ENCODE results near the gene CIPC. TPM values are rescaled to one million over a fixed set of nuclear protein-coding genes. Genes with fewer than 3 reads are reported as not detected.

The CIPC gene, protein sequence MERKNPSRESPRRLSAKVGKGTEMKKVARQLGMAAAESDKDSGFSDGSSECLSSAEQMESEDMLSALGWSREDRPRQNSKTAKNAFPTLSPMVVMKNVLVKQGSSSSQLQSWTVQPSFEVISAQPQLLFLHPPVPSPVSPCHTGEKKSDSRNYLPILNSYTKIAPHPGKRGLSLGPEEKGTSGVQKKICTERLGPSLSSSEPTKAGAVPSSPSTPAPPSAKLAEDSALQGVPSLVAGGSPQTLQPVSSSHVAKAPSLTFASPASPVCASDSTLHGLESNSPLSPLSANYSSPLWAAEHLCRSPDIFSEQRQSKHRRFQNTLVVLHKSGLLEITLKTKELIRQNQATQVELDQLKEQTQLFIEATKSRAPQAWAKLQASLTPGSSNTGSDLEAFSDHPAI
- 50.9 and 53.3 TPM in 2 replicates for total RNA-seq (2014; rRNA removed; shearing (Covaris generic))
- 24.1 and 36.2 TPM in 2 replicates for polyA plus RNA-seq (2015; cell fraction: cytosol; rRNA removed)
- polyA plus RNA-seq (2015; cell fraction: nucleus; rRNA removed): 26.4 and 26.5 TPM in 2 replicates

DNA sequence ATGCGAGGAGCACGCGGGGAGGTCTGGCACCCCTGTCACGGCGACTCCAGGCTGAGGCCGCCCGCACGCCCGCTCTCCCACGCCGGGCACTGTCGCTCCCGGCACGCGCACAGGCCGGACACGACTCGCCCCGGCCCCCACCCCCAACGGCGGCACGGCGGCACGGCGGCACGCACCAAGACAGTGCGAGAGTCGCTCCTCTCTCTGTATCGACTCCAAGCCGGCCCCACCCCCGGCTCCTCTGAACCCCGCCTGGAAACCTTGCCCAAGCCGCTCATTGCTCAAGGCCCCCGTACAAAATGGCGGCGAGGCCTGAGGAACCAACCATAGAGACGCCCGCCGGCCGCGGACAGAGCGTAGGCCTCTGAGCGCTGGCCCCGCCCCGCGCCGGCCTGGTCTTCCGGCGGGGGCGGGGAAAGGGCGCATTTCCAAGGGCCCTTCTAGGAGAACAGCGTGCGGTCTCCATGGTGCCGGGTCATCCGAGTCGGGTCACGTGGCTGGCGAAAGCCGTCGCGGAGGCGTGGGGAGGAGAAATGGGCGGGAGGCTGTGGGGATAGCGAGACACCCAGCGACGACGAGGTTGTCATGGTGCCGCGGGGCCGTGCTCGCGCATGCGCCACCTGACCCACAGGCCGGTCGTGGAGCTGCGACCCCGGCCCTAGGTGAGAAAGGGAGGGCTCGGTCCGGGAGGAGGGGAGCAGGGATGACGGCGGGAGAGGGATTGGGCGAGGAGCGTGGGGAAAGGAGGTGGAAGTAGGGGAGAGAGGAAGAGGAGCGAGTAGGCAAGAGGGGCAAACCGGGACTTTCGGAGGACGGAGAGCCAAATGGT, at the start of gene CIPC:
Gene CIPC, plus strand, starts transcription at position 559 of the 829 bp plus-strand sequence. CDS start 7,451 bp downstream, outside the sequence.
- peak; percentile 97 for DNase-seq (ENCODE audit: low read depth, low spot score)
- in situ Hi-C loops (cut with HindIII; ENCODE audit: low pct_unique_long_range_greater_than_20kb, low sequenced_read_pairs): no loop called here

DNA sequence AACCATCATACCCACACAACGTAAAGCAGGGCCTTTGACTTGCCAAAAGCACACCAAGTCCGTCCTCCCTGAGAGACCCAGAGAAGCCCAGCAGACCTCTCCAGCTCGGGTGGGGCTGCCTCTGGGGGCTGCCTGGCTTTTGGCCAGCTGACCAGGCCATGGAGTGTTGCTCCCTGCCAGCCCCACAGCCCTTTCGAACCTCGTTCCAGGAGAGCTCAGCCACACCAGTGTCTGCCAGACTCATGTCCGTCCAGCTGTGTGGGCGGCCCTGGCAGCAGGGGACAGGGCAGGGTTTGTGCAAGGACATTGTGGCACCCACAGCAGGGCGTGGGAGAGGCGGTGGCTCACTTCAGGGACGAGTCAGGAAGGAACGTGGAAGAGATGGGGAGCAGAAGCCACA, 46.9 kb upstream of the CIPC start:
- in situ Hi-C loops (cut with HindIII; ENCODE audit: low pct_unique_long_range_greater_than_20kb, low sequenced_read_pairs): no loop called here
- DNase-seq (ENCODE audit: low read depth, low spot score): no peak

DNA sequence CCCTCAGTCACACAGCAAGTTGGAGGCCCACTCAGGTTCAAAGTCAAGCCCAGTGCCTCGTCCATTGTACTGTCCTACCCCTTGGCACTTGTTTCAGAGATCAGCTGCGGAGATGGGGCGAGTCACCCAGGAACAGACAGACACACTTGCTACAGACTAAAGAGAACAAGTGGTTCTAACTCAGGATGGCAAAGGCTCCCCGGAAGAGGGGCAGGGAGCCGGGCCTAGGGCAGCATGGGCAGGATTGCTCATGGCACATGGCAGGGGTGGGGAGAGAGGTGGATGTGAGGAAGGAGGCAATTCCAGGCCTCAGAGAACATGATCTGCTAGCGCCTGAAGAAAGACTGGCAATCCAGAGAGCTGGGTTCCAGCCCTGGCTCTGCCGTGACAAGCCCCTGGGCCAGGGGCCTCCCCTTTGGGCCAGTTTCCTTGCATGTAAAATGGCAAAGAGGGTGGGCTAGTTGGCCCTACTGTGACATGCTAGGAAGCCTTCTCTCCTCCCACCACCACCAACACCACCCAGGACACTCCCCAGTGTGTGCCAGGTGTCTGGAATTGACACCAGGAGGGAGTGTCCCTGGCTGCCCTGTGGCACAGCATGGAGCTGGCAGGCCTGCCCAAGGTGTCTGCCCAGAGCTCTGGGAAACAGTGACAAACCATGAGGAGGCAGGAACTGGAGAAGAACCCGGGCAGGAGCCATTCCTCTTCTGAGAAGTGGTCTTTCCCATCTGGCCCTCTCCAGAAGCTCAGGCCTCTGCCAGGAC, 45.6 kb upstream of the CIPC start:
- in situ Hi-C loops (cut with HindIII; ENCODE audit: low pct_unique_long_range_greater_than_20kb, low sequenced_read_pairs): no loop called here
- no peak for DNase-seq (ENCODE audit: low read depth, low spot score)

DNA sequence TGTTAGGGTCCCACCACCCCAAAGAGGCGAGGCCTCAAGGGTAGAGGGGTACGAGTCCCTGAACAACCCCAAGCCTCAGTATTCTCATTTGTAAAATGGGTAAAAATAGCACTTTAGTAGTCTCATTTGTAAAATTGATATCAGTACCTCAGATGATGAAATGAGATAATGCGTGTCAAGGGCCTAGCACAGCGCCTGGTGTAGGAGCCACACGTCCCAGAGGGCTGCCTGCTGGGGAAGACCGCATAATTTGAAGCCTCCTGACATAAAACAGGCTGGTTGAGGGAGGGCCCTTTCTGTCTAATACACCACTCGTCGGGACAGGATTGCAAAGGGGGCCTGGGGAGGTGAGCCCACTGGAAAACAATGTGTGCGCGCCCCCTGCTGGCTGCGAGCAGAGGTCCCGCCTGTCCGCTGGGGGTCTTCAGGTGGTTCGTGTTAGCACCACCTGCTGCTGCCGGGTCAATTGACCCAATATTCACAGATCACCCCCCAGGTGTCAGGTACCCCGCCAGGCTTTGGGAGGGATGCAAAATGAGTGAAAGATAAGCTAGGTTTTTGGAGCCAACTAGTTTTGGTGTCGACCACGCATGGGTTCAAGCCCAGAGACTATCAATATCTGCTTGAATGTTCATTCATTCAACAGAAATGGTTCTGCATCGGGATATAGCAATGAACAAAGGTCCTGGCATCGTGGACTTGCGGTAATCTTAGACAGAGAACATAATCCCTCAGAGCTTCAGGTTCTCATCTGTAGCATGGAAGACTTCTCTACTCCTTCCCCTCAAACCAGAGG, 44.8 kb upstream of the CIPC start:
- peak; percentile 76 for DNase-seq (ENCODE audit: low read depth, low spot score)
- in situ Hi-C loops (cut with HindIII; ENCODE audit: low pct_unique_long_range_greater_than_20kb, low sequenced_read_pairs): no loop called here

DNA sequence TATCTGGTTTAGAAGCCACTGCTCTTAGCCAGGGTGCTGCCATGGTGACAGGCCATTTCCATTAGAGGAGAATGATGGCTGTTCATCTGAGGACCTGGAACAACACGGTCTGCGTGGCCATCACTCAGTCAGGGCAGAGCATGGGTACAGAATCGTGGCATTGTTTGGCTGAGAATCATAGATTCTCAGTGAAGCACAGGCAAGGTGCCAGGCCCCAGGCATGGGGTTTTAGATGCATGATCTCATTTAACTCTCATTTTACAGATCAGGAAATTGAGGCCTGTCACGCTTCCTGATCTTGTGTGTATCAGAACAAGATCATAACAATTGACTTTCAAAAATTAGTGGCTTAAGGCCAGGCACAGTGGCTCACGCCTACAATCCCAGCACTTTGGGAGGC, 42.8 kb upstream of the CIPC start:
- DNase-seq (ENCODE audit: low read depth, low spot score): peak; percentile 43
- in situ Hi-C loops (cut with HindIII; ENCODE audit: low pct_unique_long_range_greater_than_20kb, low sequenced_read_pairs): no loop called here

DNA sequence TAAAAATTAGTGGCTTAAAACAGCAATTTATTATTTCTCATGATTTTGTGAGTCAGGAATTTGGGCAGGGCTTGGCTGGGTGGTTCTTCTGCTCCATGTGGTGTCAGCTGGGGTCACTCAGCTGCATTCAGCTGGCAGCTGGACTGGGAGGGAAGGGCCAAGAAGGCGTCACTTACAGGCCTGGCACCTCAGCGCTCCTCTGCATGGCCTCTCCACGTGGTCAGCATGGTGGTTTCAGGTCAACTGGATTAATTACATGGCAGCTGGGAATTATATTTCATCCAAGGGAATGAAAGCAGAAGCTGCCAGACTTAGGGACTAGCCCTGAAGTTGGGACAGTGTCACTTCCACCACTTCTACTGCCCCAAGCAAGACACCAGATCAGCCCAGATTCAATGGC, 42.1 kb upstream of the CIPC start:
- in situ Hi-C loops (cut with HindIII; ENCODE audit: low pct_unique_long_range_greater_than_20kb, low sequenced_read_pairs): no loop called here
- DNase-seq (ENCODE audit: low read depth, low spot score): no peak

DNA sequence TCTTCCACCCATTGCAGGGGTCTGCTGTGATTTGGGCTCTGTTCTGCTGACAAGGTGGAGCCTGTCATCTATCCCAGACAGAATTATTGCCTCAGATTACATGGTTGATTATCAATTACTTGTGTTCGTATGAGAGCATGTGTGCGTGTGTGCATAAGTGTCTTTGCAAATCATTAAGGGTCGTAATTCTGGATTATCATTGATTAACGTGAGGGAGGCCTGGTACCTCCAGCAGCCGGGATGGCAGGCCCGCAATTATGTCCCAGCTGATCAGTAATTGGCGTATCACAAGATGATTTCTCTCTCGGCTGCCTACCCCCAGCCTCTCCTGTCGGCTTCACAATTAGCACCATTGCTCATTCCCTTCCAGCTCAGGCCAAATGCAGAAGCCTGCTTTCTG, 39.9 kb upstream of the CIPC start:
- no peak for DNase-seq (ENCODE audit: low read depth, low spot score)
- in situ Hi-C loops (cut with HindIII; ENCODE audit: low pct_unique_long_range_greater_than_20kb, low sequenced_read_pairs): no loop called here

DNA sequence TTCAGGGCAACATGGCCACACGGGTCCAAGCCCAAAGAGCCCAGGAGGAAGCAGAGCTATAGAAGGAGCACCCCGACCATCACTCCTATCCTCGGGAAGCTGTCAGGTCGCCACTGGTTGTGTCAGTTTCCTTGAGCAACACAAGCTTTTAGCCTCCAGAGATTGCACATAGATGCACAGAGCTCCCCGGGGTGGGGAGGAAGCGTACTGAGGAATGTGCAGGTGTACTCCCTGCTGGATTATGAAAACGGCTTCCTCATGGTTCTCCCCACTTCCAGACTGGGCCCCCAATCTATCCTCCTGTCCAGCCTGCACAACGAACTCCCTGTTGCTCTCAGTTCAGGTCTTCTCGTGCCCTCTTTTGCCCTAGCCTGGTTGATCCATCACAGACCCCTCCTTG, 39.3 kb upstream of the CIPC start:
- DNase-seq (ENCODE audit: low read depth, low spot score): no peak
- in situ Hi-C loops (cut with HindIII; ENCODE audit: low pct_unique_long_range_greater_than_20kb, low sequenced_read_pairs): no loop called here

DNA sequence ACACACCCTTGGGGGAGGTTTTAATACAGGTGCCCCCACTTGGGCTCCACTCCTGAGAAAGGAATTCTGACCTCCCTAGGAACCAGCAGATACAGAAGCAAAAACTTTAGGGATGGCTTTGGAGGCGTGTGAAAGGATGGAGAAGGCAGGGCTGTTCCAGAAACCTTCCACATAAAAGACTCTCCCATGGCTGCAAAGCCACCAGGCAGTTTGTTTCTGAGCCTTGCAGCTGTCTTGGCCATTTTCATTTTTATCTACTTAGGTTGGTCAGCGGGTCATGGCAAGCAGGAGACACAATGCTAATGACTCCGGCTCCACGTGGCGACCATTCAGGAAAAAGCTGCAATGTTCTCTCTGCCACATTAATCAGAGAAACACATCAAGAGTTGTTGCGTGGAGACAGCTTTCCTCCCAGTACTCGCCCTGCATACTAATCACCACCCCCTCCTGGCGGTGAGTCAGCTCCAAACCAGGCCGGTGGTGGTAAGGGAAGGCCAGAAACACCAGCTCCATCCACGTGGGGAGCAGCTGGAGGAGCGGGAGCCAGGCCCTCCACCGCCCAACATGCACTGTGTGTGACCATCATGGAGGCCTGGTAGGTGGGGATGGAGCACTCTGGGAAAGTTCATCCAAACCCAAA, 38.7 kb upstream of the CIPC start:
- in situ Hi-C loops (cut with HindIII; ENCODE audit: low pct_unique_long_range_greater_than_20kb, low sequenced_read_pairs): no loop called here

DNA sequence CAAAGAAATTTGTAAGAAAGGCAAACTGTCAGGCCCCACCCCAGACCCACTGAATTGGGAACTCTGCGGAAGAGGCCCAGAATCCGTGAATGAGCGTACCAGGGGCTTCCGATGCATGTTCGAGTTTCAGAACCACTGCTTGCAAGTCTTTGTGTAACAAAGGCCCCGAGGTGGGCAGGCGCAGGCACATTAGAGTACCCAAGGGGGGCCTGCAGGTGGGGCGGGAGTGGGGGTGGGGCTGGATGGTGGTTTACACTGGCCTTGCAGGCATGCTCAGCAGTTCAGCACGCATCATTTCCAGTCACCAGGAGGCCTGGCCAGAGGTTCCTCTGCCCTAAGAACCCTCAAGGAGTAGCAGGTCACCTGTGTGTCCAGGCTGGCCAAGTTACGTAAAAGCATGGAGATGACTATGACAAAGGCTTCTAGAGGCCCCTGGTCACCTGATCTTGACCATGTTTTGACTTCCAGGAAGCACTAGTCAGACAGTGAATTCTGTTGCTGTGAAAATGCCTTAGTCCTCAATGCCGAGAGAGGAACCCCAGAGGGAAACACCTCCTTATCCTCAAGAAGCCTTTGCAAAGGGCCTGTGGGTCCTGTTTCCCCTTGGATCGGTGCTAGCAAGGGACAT, 36.3 kb upstream of the CIPC start:
- no peak for DNase-seq (ENCODE audit: low read depth, low spot score)
- in situ Hi-C loops (cut with HindIII; ENCODE audit: low pct_unique_long_range_greater_than_20kb, low sequenced_read_pairs): no loop called here

More for the DNA sequence above, 38.7 kb upstream of the CIPC start:
- DNase-seq (ENCODE audit: low read depth, low spot score): peak; percentile 65

DNA sequence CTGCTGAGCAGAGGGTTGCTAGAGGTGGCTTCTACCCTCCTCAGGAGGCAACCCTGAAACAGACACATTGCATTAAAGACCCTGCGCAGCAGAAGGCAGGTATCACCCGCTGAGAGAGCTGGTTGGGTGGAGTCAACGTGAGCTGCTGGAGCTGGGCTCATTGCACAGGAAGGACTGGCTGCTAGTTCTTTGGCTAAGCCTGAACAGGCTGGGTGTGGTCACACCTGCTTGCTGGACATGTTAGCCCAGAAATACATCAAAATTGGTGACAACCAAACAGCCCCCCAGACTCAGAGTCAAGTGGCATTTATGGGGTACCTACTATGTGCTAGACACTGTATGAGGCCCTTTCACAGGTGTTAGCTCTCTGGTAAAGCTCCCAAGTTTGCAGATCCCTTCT, 35.8 kb upstream of the CIPC start:
- in situ Hi-C loops (cut with HindIII; ENCODE audit: low pct_unique_long_range_greater_than_20kb, low sequenced_read_pairs): no loop called here
- no peak for DNase-seq (ENCODE audit: low read depth, low spot score)

DNA sequence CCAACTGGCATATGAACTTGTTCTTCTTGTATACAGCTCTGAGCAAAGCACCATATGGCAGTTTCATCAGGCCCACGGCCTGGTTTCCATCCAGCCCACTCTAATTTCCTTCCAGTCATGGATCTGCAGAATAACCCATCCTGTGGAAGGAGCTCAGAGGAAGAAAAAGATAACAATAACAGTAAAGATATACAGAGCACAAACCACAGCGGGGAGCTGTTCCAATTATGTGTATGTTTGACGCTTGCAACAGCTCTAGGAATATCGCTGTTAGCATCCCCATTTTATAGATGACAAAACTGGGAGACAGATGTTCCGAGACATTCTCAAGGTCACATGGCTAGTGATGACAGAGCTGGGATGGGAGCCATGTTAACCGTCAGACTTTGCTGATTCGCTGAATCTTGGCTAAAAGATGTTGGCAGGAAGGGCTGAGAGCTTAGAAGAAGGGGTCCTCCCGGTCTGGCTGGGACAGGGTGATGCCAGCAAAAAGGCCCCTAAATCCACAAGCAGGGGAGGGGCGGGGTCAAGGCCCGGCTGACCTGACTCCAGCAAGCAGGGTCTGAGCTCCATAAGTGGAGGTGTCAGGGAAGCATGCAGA, 34.4 kb upstream of the CIPC start:
- in situ Hi-C loops (cut with HindIII; ENCODE audit: low pct_unique_long_range_greater_than_20kb, low sequenced_read_pairs): no loop called here
- DNase-seq (ENCODE audit: low read depth, low spot score): no peak

DNA sequence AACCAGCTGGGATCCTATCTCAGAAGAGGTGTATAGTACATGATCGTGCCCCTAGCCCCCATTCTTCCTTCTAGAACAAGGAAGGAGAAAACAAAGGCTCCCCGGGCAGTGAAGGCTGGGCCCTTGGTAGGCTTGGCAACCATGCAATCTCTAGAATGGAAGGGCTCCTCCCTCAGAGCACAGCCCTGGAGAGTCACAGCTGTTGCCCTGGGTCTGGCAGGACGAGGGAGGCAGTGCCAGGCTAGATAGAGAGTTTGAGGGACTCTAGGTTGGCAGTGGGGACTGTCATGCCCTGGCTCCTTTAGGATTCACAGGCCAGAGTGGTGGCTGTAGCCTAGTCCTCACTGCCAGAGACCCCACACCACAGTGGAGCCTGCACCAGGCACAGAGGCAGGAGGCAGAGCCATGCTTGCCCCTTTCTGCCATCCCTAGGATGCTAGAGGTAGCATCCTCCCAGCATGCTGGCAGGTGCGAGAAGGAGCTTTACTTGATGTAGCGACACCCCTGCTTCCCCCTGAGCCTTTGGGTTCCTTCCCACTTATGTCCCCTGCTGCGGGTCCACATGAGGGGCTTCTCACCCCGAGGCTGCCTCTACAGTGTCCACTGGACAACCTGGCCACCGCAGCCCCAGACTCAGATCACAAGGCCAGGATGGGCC, 33.4 kb upstream of the CIPC start:
- in situ Hi-C loops (cut with HindIII; ENCODE audit: low pct_unique_long_range_greater_than_20kb, low sequenced_read_pairs): no loop called here

DNA sequence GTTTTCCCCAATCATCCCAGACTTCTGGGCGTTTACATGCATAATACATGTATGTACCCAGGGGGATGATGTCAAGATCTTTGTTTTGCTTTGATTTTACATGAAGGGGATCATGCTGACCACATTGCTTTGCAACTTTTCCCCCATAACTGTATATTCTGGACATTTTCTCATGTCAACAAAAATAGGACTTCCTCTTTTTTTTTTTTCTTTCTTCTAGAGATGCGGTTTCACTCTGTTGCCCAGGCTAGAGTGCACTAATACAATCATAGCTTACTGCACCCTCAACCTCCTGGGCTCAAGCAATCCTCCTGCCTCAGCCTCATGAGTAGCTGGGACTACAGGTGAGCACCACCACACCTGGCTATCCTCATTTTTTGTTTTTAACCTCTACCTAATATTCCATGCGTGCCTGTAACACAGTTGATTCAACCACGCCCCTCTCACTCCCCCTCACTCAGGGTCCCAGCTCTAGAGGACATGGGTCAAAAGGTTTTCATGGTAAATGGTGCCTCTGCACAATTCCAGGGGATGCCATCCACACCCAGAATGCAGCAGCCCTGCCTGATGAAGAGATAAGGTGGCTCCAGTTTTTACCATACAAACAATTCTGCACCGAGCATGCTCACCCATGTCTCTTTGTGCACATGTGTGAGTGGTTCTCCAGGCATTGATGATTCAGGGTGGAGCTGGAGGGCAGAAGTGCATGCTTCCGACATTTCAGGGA, 32.0 kb upstream of the CIPC start:
- no peak for DNase-seq (ENCODE audit: low read depth, low spot score)
- in situ Hi-C loops (cut with HindIII; ENCODE audit: low pct_unique_long_range_greater_than_20kb, low sequenced_read_pairs): no loop called here

More for the DNA sequence above, 33.4 kb upstream of the CIPC start:
- no peak for DNase-seq (ENCODE audit: low read depth, low spot score)

DNA sequence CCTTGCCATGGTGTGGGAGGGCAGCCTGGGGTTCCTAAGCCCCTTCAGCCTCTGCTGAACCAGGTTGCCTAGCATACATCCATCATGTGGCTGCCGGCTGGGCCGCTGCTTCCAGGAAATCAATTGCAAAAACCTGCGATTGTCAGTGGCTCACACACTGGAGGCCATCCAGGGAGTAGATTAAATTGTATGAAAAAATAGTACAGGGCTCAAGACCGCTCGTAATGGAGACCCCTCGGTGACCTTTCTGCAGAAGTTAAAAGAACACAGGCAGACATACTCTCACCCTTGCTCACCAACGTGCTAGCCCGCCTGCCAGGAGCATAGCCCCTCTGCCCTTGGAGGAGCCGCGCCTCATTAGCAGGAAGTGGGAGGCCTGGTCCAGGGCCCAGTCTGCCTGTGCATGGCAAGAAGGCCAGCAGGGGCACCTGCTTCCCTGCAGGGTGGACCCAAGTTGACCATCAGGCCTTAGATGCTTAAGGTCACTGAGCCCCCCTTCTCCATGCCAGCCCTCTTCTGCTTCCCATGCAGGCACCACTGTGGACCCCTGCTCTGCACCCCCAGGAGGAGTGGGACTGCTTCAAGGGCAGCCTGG, 31.4 kb upstream of the CIPC start:
- in situ Hi-C loops (cut with HindIII; ENCODE audit: low pct_unique_long_range_greater_than_20kb, low sequenced_read_pairs): no loop called here
- DNase-seq (ENCODE audit: low read depth, low spot score): no peak

Data from SK-MEL-5 (cell line).